Lower lobe of right lung (tissue), 2 donors: Measurements from ENCODE around the gene CELF2. TPM values are rescaled to one million over a fixed set of nuclear protein-coding genes. Genes with fewer than 3 reads are reported as not detected.

Experiments
- ATAC-seq, 2 donors: fragments of 200-7000 bp; cut with Tn5 transposase; one replicate each; pipeline ENCODE4 v1.9.1; 2020 to 2022; ENCODE audit warnings: mild to moderate bottlenecking in 2 of 2, moderate library complexity in 2 of 2
- DNase-seq: peaks from one replicate; pipeline ENCODE4 v3.0.0-alpha.2; 2020
- H3K27ac ChIP-seq: fragments of 200-600 bp; one replicate; pipeline ENCODE4 v1.8.0; 2022
- H3K27me3 ChIP-seq: fragments of 200-600 bp; one replicate; pipeline ENCODE4 v1.8.0; 2022; ENCODE audit warnings: low read depth
- H3K36me3 ChIP-seq: fragments of 200-600 bp; one replicate; pipeline ENCODE4 v1.8.0; 2022; ENCODE audit warnings: mild to moderate bottlenecking
- H3K4me1 ChIP-seq: fragments of 200-600 bp; one replicate; pipeline ENCODE4 v1.8.0; 2022
- H3K4me3 ChIP-seq: fragments of 200-600 bp; one replicate; pipeline ENCODE4 v1.8.0; 2022; ENCODE audit warnings: mild to moderate bottlenecking
- H3K9me3 ChIP-seq: fragments of 200-600 bp; one replicate; pipeline ENCODE4 v1.8.0; 2022
- intact Hi-C: fragments of 100-400 bp; cut with DNase I; formaldehyde crosslinking; loops from one replicate; pipeline ENCODE4 v1.11.0; 2022
- total RNA-seq: library from RNA; stranded (reverse); fragmentation: NEBNext Ultra II Directional; extraction: Animal tissue kit (Norgen Biotek cat#: 25700); gene quantifications from one replicate; pipeline ENCODE4 v1.2.1, GENCODE V29; 2021
- TF ChIP-seq, protein P1 (sequence below): fragments of 200-600 bp; IDR thresholded peaks from one replicate; pipeline ENCODE4 v1.8.0; 2022; ENCODE audit warnings: antibody characterized with exemption, mild to moderate bottlenecking
- donor health status: DM: no; HTN: yes; CAD: no; lungs with severe emphysema.

Gene CELF2
- total RNA-seq, 1 donor from 2014 or later: 106 TPM

DNA sequence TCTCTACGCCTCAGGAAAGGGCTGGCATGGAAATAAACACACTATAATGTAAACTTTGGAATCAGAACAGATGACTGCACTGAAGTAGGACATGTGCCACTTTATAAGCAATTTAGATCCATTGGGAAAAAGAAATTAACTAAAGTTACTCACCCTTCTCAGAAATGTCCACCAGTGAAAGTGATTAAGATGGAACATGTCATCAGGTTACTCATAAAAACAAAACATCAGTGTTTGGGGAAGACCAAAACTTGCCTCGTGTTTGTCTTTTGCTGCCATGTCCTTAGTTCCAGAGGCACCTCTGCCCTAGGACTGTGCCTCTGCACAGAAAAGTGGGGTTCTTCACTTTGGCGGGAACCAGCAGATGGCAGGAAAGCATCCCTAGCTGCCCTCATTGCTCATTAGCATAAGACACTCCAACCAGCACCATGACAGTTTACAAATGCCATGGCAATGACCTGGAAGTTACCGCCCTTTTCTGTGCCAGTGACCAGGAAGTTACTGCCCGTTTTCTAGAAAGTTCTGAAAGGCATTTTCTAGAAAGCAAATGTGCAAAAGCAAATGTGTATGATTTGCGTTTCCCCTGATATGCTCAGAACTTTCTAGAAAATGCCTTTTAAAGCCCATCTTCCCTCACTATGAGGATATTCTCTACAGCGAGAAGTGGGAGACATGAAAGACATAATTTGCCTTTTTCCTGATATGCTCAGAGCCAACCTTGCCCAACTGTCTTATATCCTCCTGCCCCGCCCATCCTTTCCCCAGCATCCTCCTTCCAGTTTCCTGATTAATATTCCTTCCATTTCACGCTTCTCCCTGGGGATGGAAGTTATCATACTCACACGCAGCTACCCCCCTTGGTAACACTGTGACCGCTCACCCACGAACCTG, 335.6 kb downstream of the CELF2 start:
- TF ChIP-seq, protein P1, sequence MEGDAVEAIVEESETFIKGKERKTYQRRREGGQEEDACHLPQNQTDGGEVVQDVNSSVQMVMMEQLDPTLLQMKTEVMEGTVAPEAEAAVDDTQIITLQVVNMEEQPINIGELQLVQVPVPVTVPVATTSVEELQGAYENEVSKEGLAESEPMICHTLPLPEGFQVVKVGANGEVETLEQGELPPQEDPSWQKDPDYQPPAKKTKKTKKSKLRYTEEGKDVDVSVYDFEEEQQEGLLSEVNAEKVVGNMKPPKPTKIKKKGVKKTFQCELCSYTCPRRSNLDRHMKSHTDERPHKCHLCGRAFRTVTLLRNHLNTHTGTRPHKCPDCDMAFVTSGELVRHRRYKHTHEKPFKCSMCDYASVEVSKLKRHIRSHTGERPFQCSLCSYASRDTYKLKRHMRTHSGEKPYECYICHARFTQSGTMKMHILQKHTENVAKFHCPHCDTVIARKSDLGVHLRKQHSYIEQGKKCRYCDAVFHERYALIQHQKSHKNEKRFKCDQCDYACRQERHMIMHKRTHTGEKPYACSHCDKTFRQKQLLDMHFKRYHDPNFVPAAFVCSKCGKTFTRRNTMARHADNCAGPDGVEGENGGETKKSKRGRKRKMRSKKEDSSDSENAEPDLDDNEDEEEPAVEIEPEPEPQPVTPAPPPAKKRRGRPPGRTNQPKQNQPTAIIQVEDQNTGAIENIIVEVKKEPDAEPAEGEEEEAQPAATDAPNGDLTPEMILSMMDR: no peak
- Histone ChIP-seq H3K36me3 (no peaks in the 10 kb centered on the region), H3K4me1 (no peaks in the 10 kb centered on the region), H3K4me3 (no peak overlapping the region), H3K27me3 (no peaks in the 10 kb centered on the region), H3K9me3 (no peaks in the 10 kb centered on the region), H3K27ac (no peak overlapping the region)
- no peak for DNase-seq
- intact Hi-C loops: no loop called here
- no peak for ATAC-seq

DNA sequence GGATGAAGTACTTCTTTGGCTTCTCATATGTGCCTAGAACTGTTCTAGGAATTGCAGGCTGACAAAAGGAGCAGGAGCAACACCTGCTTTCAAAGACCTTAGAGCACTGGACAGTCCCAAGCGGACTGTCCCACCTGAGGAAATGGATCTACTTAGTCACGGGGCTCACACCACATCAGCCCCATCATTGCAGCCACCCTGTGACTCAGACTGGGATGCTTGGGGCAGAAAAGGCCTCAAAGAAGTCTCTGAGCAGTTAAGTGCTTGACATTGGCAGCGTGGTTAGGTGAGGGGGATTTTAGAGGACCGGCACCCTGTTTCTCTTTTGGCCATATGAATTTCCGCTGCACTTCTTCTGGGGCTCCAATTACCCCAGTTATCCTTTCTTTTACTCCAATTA, 337.2 kb downstream of the CELF2 start:
- ATAC-seq (no peak), DNase-seq (no peak)
- intact Hi-C loops: no loop called here
- H3K36me3 ChIP-seq: no peaks in the 10 kb centered on the region
- TF ChIP-seq, protein P1: no peak
- no peak overlapping the region for H3K27ac ChIP-seq
- H3K27me3 ChIP-seq: no peaks in the 10 kb centered on the region
- H3K9me3 ChIP-seq: no peaks in the 10 kb centered on the region
- H3K4me3 ChIP-seq: no peak overlapping the region
- no peaks in the 10 kb centered on the region for H3K4me1 ChIP-seq

DNA sequence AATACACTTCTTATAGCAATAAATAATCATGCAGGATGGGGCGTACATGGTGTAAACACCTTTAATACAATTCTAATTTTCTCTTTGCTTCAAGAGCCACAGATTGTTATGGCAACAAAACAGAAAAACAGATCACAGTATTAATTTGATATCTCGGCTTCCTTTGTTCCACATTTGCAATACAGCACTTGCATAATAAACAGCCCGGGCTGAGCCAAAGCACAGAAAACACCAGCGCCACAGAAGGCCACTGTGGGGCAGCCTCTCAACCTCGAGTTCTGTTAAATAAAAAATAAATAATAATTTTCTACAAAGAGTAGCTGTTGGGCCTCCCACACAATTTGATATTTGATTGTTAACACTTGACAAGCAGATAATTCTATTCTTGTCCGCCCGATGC, 337.9 kb downstream of the CELF2 start:
- H3K4me3 ChIP-seq: no peak overlapping the region
- no peak overlapping the region for H3K27ac ChIP-seq
- intact Hi-C loops: no loop called here
- H3K36me3 ChIP-seq: no peaks in the 10 kb centered on the region
- no peaks in the 10 kb centered on the region for H3K27me3 ChIP-seq
- TF ChIP-seq, protein P1: no peak
- no peaks in the 10 kb centered on the region for H3K9me3 ChIP-seq
- no peaks in the 10 kb centered on the region for H3K4me1 ChIP-seq
- ATAC-seq (no peak), DNase-seq (no peak)

DNA sequence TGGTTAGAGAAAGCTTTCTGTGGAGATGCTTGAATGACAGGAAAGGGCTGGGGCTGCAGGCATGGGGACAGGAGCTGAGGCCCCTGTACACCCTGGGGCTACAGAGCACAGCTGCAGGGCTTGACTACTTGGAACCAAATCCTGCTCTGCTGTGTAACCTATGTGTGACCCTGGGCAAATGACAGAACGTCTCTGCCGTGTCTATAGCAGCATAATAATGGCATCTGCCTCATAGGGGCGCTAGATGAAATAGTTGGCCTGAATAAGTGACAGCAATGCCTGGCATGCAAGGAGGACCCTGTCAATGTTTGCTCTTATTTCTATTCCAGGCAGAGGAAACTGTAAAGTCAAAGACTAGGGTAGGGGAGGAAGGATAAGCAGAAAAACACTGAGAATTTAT, 339.8 kb downstream of the CELF2 start:
- Histone ChIP-seq H3K4me1 (no peaks in the 10 kb centered on the region), H3K27me3 (no peaks in the 10 kb centered on the region), H3K9me3 (no peaks in the 10 kb centered on the region), H3K36me3 (no peaks in the 10 kb centered on the region), H3K27ac (no peak overlapping the region), H3K4me3 (no peak overlapping the region)
- ATAC-seq (no peak), DNase-seq (no peak)
- intact Hi-C loops: no loop called here
- TF ChIP-seq, protein P1: no peak

DNA sequence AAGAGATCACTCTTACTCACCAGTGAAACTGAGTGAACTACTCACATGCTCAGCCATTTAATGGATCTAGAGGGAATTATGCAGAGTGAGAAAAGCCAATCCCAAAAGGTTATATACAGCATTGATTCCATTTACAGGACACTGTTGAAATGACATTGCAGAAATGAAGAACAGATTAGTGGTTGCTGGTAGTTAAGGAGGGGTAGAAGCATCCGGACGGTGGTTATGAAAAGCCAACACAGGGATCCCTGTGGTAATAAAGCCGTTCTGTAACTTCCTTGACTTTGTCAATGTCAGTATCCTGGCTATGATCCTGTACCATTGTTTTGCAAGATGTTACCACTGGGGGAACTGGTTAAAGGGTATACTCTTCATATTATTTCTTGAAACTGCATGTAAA, 340.3 kb downstream of the CELF2 start:
- TF ChIP-seq, protein P1: no peak
- H3K4me1 ChIP-seq: no peaks in the 10 kb centered on the region
- no peak overlapping the region for H3K27ac ChIP-seq
- ATAC-seq: no peak
- no peaks in the 10 kb centered on the region for H3K36me3 ChIP-seq
- no peak for DNase-seq
- H3K4me3 ChIP-seq: no peak overlapping the region
- intact Hi-C loops: no loop called here
- H3K27me3 ChIP-seq: no peaks in the 10 kb centered on the region
- H3K9me3 ChIP-seq: no peaks in the 10 kb centered on the region
